HepG2 (cell line): Measurements from ENCODE around the gene TARDBP. TPM values are rescaled to one million over a fixed set of nuclear protein-coding genes. Genes with fewer than 3 reads are reported as not detected.
A peak's percentile ranks its signal among the peaks of the same experiment; 100 is the strongest.

Experiments
- ARNT2 ChIP-seq: sonication (generic); formaldehyde crosslinking; IDR thresholded peaks from 2 replicates; pipeline ENCODE4 v1.8.0; 2022; ENCODE audit warnings: mild to moderate bottlenecking, low read depth, missing genetic modification reagents, moderate library complexity
- HNRNPL ChIP-seq: fragments of 200-400 bp; formaldehyde crosslinking; IDR thresholded peaks from 2 replicates; pipeline ENCODE4 v1.6.1; 2017; ENCODE audit warnings: mild to moderate bottlenecking, low read depth, low read length
- HOMEZ ChIP-seq: IDR thresholded peaks from 2 replicates; pipeline ENCODE4 v1.6.1; 2016; ENCODE audit warnings: low read depth
- ISL2 ChIP-seq: sonication (generic); formaldehyde crosslinking; IDR thresholded peaks from 2 replicates; pipeline ENCODE4 v1.5.0; 2020; ENCODE audit warnings: missing genetic modification reagents
- KDM2A ChIP-seq: sonication (generic); formaldehyde crosslinking; IDR thresholded peaks from 2 replicates; pipeline ENCODE4 v1.4.0; 2020; ENCODE audit warnings: low read depth, missing genetic modification reagents, borderline replicate concordance
- NFATC3 ChIP-seq: sonication (generic); formaldehyde crosslinking; IDR thresholded peaks from 2 replicates; pipeline ENCODE4 v1.5.1; 2020; ENCODE audit warnings: mild to moderate bottlenecking, missing genetic modification reagents
- NKX3-1 ChIP-seq: sonication (generic); formaldehyde crosslinking; IDR thresholded peaks from 2 replicates; pipeline ENCODE4 v1.5.0; 2020; ENCODE audit warnings: missing genetic modification reagents
- PHF20 ChIP-seq: sonication (generic); formaldehyde crosslinking; IDR thresholded peaks from 2 replicates; pipeline ENCODE4 v1.5.0; 2020; ENCODE audit warnings: mild to moderate bottlenecking, missing genetic modification reagents
- RFX3 ChIP-seq: IDR thresholded peaks from 2 replicates; pipeline ENCODE4 v1.6.1; 2016; ENCODE audit warnings: missing biosample characterization, missing genetic modification reagents
- TBX2 ChIP-seq: sonication (generic); formaldehyde crosslinking; IDR thresholded peaks from 2 replicates; pipeline ENCODE4 v1.5.0; 2020; ENCODE audit warnings: missing genetic modification reagents, mild to moderate bottlenecking, borderline replicate concordance
- TCF12 ChIP-seq, 2 experiments: fragments of 450-650 bp in 1 of 2; sonication (generic) in 1 of 2; formaldehyde crosslinking in 1 of 2; IDR thresholded peaks; 2 replicates each; pipeline versions ENCODE4 v1.6.1 to v1.8.0; 2017 to 2022; ENCODE audit warnings: antibody characterized with exemption in 1 of 2, mild to moderate bottlenecking in 1 of 2, missing genetic modification reagents in 1 of 2, moderate library complexity in 1 of 2
- WIZ ChIP-seq: sonication (generic); formaldehyde crosslinking; IDR thresholded peaks from 2 replicates; pipeline ENCODE4 v1.5.1; 2020; ENCODE audit warnings: mild to moderate bottlenecking, missing genetic modification reagents
- YY1 ChIP-seq: IDR thresholded peaks from 2 replicates; pipeline ENCODE4 v1.6.1; 2011; ENCODE audit warnings: low read length, low read depth, moderate library complexity, mild to moderate bottlenecking; ENCODE audit not compliant: insufficient read depth, insufficient replicate concordance
- ZBTB21 ChIP-seq: sonication (generic); formaldehyde crosslinking; IDR thresholded peaks from 2 replicates; pipeline ENCODE4 v1.4.0; 2020; ENCODE audit warnings: missing genetic modification reagents
- ZEB1 ChIP-seq: IDR thresholded peaks from 2 replicates; pipeline ENCODE4 v1.6.1; 2012; ENCODE audit warnings: mild to moderate bottlenecking, low read depth, inconsistent platforms; ENCODE audit not compliant: insufficient replicate concordance
- ZFY ChIP-seq: sonication (generic); formaldehyde crosslinking; IDR thresholded peaks from 2 replicates; pipeline ENCODE4 v1.4.0; 2020; ENCODE audit warnings: missing genetic modification reagents
- ZNF180 ChIP-seq: sonication (generic); formaldehyde crosslinking; IDR thresholded peaks from 2 replicates; pipeline ENCODE4 v1.4.0; 2020; ENCODE audit warnings: low read depth, missing genetic modification reagents, borderline replicate concordance
- ZNF367 ChIP-seq: sonication (generic); formaldehyde crosslinking; IDR thresholded peaks from 2 replicates; pipeline ENCODE4 v1.4.0; 2020; ENCODE audit warnings: missing genetic modification reagents, borderline replicate concordance
- ZNF496 ChIP-seq: sonication (generic); formaldehyde crosslinking; IDR thresholded peaks from 2 replicates; pipeline ENCODE4 v1.8.1; 2023; ENCODE audit warnings: mild to moderate bottlenecking, moderate library complexity, missing genetic modification reagents; ENCODE audit not compliant: insufficient replicate concordance
- ZNF549 ChIP-seq: sonication (generic); formaldehyde crosslinking; IDR thresholded peaks from 2 replicates; pipeline ENCODE4 v1.5.0; 2020; ENCODE audit warnings: missing genetic modification reagents
- ZNF589 ChIP-seq: sonication (generic); formaldehyde crosslinking; conservative IDR thresholded peaks from 2 replicates; pipeline ENCODE4 v1.8.0; 2022; ENCODE audit warnings: mild to moderate bottlenecking, moderate library complexity, missing genetic modification reagents
- ZNF644 ChIP-seq: IDR thresholded peaks from 2 replicates; pipeline ENCODE4 v1.6.1; 2016; ENCODE audit warnings: low read depth
- ZNF75D ChIP-seq: sonication (generic); formaldehyde crosslinking; IDR thresholded peaks from 2 replicates; pipeline ENCODE4 v1.8.1; 2023; ENCODE audit warnings: missing genetic modification reagents, mild to moderate bottlenecking, borderline replicate concordance
- ZSCAN31 ChIP-seq: sonication (generic); formaldehyde crosslinking; IDR thresholded peaks from 2 replicates; pipeline ENCODE4 v1.5.0; 2020; ENCODE audit warnings: low read depth, mild to moderate bottlenecking, missing genetic modification reagents
- polyA plus RNA-seq, 8 experiments: library from polyadenylated mRNA; depleted of rRNA in 3 of 8; stranded (reverse) in 7 of 8; unstranded in 1 of 8; fragments of >200 nt; fragmentation: Illumina TruSeq in 4 of 8; extraction: Trizol in 4 of 8; gene quantifications; 2 replicates each; pipeline versions ENCODE4 v1.2.1 to v1.2.3, GENCODE V29; 2011 to 2016; ENCODE audit warnings: low read depth in 4 of 8, missing spikeins in 1 of 8, mixed read lengths in 1 of 8; ENCODE audit not compliant: insufficient read depth in 1 of 8
- total RNA-seq, 5 experiments: library from RNA; depleted of rRNA; stranded (reverse); fragments of >200 nt; fragmentation: Illumina TruSeq; extraction: Trizol; gene quantifications; 2 replicates each; pipeline ENCODE4 v1.2.3, GENCODE V29; 2016; ENCODE audit warnings: low read depth in 1 of 5
- TF ChIP-seq, protein P1 (sequence below): IDR thresholded peaks from 2 replicates; pipeline ENCODE4 v1.6.1; 2018; ENCODE audit warnings: missing genetic modification reagents
- TF ChIP-seq, protein P2 (sequence below): sonication (generic); formaldehyde crosslinking; conservative IDR thresholded peaks from 2 replicates; pipeline ENCODE4 v1.8.0; 2022; ENCODE audit warnings: mild to moderate bottlenecking, moderate library complexity, missing genetic modification reagents

The TARDBP gene
- total and polyA plus RNA-seq, 2 of the 13 experiments (the other 11 are each of a cell fraction or from before 2014, with no cell fraction given), result 62.4 to 93.0 TPM

DNA sequence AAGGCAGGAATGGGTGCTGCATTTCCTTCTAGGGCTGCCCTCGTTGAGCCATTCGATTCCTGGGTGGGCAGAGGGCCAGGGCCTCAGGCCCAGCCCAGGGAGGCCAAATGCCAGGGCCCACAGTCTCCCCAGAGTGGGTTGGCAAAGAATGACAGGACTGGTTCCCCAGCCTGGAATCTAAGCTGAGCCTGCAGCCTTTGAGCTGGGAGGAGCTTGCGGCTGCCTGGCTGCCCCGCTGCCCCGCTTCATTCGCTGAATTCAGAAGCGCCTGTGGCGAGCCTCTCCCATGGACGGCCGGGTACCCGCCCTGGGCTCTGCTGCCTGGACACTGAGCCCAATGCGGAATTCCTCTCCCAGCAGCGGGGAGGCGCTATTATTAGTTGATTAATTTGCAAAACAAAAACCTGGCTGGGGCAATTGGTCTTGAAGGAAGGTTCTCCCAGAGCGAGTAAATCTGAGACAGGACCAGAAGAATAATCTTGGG is 32.3 kb upstream of the TARDBP start (continued):
- TF ChIP-seq TBX2 (CRISPR knock-in tag), result 0 out of 2 replicates have a peak, but pooled peaks have one; percentile 19
- no peak for TF ChIP-seq HOMEZ (CRISPR knock-in tag)
- no peak for TF ChIP-seq ZNF180 (CRISPR knock-in tag)
- TF ChIP-seq ZNF644 (CRISPR knock-in tag), result no peak
- no peak for TF ChIP-seq KDM2A
- TF ChIP-seq WIZ (CRISPR knock-in tag), result no peak
- no peak for TF ChIP-seq ZNF367 (CRISPR knock-in tag)
- TF ChIP-seq ARNT2, result no peak
- no peak for TF ChIP-seq ZNF496 (CRISPR knock-in tag)
- no peak for TF ChIP-seq ISL2
- TF ChIP-seq RFX3 (CRISPR knock-in tag), result no peak
- no peak for TF ChIP-seq NFATC3 (CRISPR knock-in tag)
- TF ChIP-seq TCF12 (IDR thresholded peaks at IDR 0.05), result no peak
- no peak for TF ChIP-seq TCF12 (CRISPR knock-in tag; IDR thresholded peaks at IDR 0.05)
- TF ChIP-seq, protein P1, sequence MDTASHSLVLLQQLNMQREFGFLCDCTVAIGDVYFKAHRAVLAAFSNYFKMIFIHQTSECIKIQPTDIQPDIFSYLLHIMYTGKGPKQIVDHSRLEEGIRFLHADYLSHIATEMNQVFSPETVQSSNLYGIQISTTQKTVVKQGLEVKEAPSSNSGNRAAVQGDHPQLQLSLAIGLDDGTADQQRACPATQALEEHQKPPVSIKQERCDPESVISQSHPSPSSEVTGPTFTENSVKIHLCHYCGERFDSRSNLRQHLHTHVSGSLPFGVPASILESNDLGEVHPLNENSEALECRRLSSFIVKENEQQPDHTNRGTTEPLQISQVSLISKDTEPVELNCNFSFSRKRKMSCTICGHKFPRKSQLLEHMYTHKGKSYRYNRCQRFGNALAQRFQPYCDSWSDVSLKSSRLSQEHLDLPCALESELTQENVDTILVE (CRISPR knock-in tag), result no peak
- no peak for TF ChIP-seq NKX3-1
- TF ChIP-seq, protein P2, sequence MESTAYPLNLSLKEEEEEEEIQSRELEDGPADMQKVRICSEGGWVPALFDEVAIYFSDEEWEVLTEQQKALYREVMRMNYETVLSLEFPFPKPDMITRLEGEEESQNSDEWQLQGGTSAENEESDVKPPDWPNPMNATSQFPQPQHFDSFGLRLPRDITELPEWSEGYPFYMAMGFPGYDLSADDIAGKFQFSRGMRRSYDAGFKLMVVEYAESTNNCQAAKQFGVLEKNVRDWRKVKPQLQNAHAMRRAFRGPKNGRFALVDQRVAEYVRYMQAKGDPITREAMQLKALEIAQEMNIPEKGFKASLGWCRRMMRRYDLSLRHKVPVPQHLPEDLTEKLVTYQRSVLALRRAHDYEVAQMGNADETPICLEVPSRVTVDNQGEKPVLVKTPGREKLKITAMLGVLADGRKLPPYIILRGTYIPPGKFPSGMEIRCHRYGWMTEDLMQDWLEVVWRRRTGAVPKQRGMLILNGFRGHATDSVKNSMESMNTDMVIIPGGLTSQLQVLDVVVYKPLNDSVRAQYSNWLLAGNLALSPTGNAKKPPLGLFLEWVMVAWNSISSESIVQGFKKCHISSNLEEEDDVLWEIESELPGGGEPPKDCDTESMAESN (CRISPR knock-in tag), result no peak
- peak; percentile 26 for TF ChIP-seq YY1
- TF ChIP-seq HNRNPL, result peak; percentile 90
- TF ChIP-seq ZFY (CRISPR knock-in tag), result peak; percentile 39; the same call in 1 of the 2 replicates
- no peak for TF ChIP-seq ZNF589 (CRISPR knock-in tag)
- TF ChIP-seq ZEB1, result peak; percentile 27
- 0 out of 2 replicates have a peak, but pooled peaks have one; percentile 36 for TF ChIP-seq ZSCAN31 (CRISPR knock-in tag)
- TF ChIP-seq PHF20, result no peak
- TF ChIP-seq ZBTB21 (CRISPR knock-in tag), result no peak
- no peak for TF ChIP-seq ZNF549 (CRISPR knock-in tag)
- no peak for TF ChIP-seq ZNF75D (CRISPR knock-in tag)
